IMR-90 (cell line): ENCODE data around the gene TBX4. TPM values are rescaled to one million over a fixed set of nuclear protein-coding genes. Genes with fewer than 3 reads are reported as not detected.

Experiments used
- ATAC-seq: fragments of 200-7000 bp; cut with Tn5 transposase; 2 replicates; pipeline ENCODE4 v1.9.1; 2020; ENCODE audit warnings: low read depth, mild to moderate bottlenecking, moderate library complexity
- BruUV-seq: library from RNA; stranded (reverse); fragments of 400-500 nt; replicated peaks from 2 replicates; lab custom pipeline; 2021; lab: Mats Ljungman, UMichigan
- CTCF ChIA-PET: fragments of 300-600 bp; formaldehyde crosslinking; extraction: SDS; loops from one replicate; lab custom pipeline; 2021; ENCODE audit warnings: antibody characterized with exemption; lab: Yijun Ruan, JAX
- POLR2A ChIA-PET: fragments of 300-600 bp; sonication (Branson Sonifier 250); formaldehyde crosslinking; loops from one replicate; lab custom pipeline; 2022; ENCODE audit warnings: antibody characterized with exemption; ENCODE audit not compliant: unreplicated experiment; lab: Charles Lee
- DNase-seq: peaks from one replicate; pipeline ENCODE4 v3.0.0; 2013
- H2AFZ ChIP-seq: replicated peaks from 2 replicates; pipeline ENCODE3; 2013; ENCODE audit warnings: low read length, mild to moderate bottlenecking; ENCODE audit not compliant: poor library complexity
- H2AK5ac ChIP-seq: 2 replicates; pipeline ENCODE4 v1.6.1; 2013; ENCODE audit warnings: low read depth, low read length, inconsistent platforms
- H2AK9ac ChIP-seq: replicated peaks from 2 replicates; pipeline ENCODE3; 2013; ENCODE audit warnings: mild to moderate bottlenecking, low read depth, low read length, moderate library complexity; ENCODE audit not compliant: poor library complexity
- H2BK120ac ChIP-seq: 2 replicates; pipeline ENCODE4 v1.6.1; 2013; ENCODE audit warnings: low read depth, low read length, inconsistent platforms
- H2BK15ac ChIP-seq: 3 replicates; pipeline ENCODE4 v1.6.1; 2013; ENCODE audit warnings: low read depth, low read length, inconsistent platforms
- H2BK20ac ChIP-seq: 2 replicates; pipeline ENCODE4 v1.6.1; 2013; ENCODE audit warnings: low read depth, mild to moderate bottlenecking, inconsistent platforms, low read length, moderate library complexity
- H2BK5ac ChIP-seq: 2 replicates; pipeline ENCODE4 v1.6.1; 2013; ENCODE audit warnings: mild to moderate bottlenecking, low read depth, low read length, inconsistent platforms; ENCODE audit not compliant: poor library complexity, severe bottlenecking
- H3K14ac ChIP-seq: replicated peaks from 2 replicates; pipeline ENCODE4 v1.6.1; 2013; ENCODE audit warnings: low read depth, low read length, inconsistent platforms
- H3K18ac ChIP-seq: 2 replicates; pipeline ENCODE4 v1.6.1; 2013; ENCODE audit warnings: low read depth, low read length, control low read depth
- H3K23ac ChIP-seq: 2 replicates; pipeline ENCODE4 v1.6.1; 2013; ENCODE audit warnings: low read depth, low read length, inconsistent platforms
- H3K27ac ChIP-seq: 2 replicates; pipeline ENCODE4 v1.5.1; 2013; ENCODE audit warnings: mild to moderate bottlenecking, control low read depth, low read length; ENCODE audit not compliant: insufficient read depth
- H3K27me3 ChIP-seq: 2 replicates; pipeline ENCODE4 v1.6.1; 2013; ENCODE audit warnings: low read length; ENCODE audit not compliant: control insufficient read depth, insufficient read depth
- H3K36me3 ChIP-seq: 2 replicates; pipeline ENCODE4 v1.6.1; 2013; ENCODE audit warnings: low read length, mixed read lengths; ENCODE audit not compliant: control insufficient read depth, insufficient read depth
- H3K4ac ChIP-seq: 2 replicates; pipeline ENCODE4 v1.6.1; 2013; ENCODE audit warnings: low read depth, low read length, inconsistent platforms
- H3K4me1 ChIP-seq: 2 replicates; pipeline ENCODE4 v1.6.1; 2013; ENCODE audit warnings: low read length, mixed read lengths; ENCODE audit not compliant: control insufficient read depth, insufficient read depth
- H3K4me2 ChIP-seq: 2 replicates; pipeline ENCODE4 v1.6.1; 2013; ENCODE audit warnings: low read depth, mild to moderate bottlenecking, control low read depth, low read length, moderate library complexity
- H3K4me3 ChIP-seq: 2 replicates; pipeline ENCODE4 v1.5.1; 2013; ENCODE audit warnings: low read depth, mild to moderate bottlenecking, control low read depth, low read length, moderate library complexity; ENCODE audit not compliant: insufficient read depth
- H3K56ac ChIP-seq: 2 replicates; pipeline ENCODE4 v1.6.1; 2013; ENCODE audit warnings: low read length, inconsistent platforms; ENCODE audit not compliant: insufficient read depth; ENCODE audit errors: extremely low read depth
- H3K79me1 ChIP-seq, 2 experiments: 2 replicates each; pipeline ENCODE4 v1.6.1; 2013; ENCODE audit warnings: low read length in 2 of 2, inconsistent platforms in 1 of 2, low read depth in 1 of 2
- H3K9ac ChIP-seq: 2 replicates; pipeline ENCODE4 v1.6.1; 2013; ENCODE audit warnings: low read depth, low read length, control low read depth
- H3K9me1 ChIP-seq: 2 replicates; pipeline ENCODE4 v1.6.1; 2013; ENCODE audit warnings: low read length, inconsistent platforms; ENCODE audit not compliant: insufficient read depth
- H3K9me3 ChIP-seq: 2 replicates; pipeline ENCODE4 v1.6.1; 2013; ENCODE audit warnings: low read length; ENCODE audit not compliant: control insufficient read depth, insufficient read depth
- H4K20me1 ChIP-seq: 2 replicates; pipeline ENCODE4 v1.6.1; 2013; ENCODE audit warnings: low read length, inconsistent platforms; ENCODE audit not compliant: insufficient read depth
- H4K5ac ChIP-seq: 2 replicates; pipeline ENCODE4 v1.6.1; 2013; ENCODE audit warnings: mild to moderate bottlenecking, low read depth, low read length, control low read depth
- H4K8ac ChIP-seq, 2 experiments: 2 replicates each; pipeline ENCODE4 v1.6.1; 2013; ENCODE audit warnings: low read depth in 2 of 2, low read length in 2 of 2, control low read depth in 1 of 2, inconsistent platforms in 1 of 2
- H4K91ac ChIP-seq: 2 replicates; pipeline ENCODE4 v1.6.1; 2013; ENCODE audit warnings: low read depth, low read length, inconsistent platforms; ENCODE audit not compliant: insufficient read depth
- NFE2L2 ChIP-seq: fragments of 150-350 bp; IDR thresholded peaks from 2 replicates; pipeline ENCODE4 v1.6.1; 2016; ENCODE audit warnings: low read depth, mild to moderate bottlenecking, low read length
- RAD21 ChIP-seq: IDR thresholded peaks from 2 replicates; pipeline ENCODE4 v1.6.1; 2012; ENCODE audit warnings: low read length, improper control_type of control experiment
- WGBS, 2 experiments: methylation state at CpG; one replicate each; pipeline versions ENCODE4 v1.1.5 to v1.1.7; 2013; ENCODE audit warnings: missing lambda C conversion rate in 2 of 2; ENCODE audit not compliant: insufficient read length in 1 of 2; ENCODE audit errors: extremely low coverage in 2 of 2; 5-methylcytosine and 5-hydroxymethylcytosine counted together
- dilution Hi-C: fragments of 300-500 bp; cut with HindIII; formaldehyde crosslinking; loops from one replicate; pipeline ENCODE4 v1.14.3; 2018; ENCODE audit warnings: low sequenced_read_pairs; ENCODE audit not compliant: unreplicated experiment
- in situ Hi-C: fragments of 300-500 bp; cut with MboI; formaldehyde crosslinking; loops from 3 replicates; pipeline ENCODE4 v1.14.3; 2019; ENCODE audit warnings: low sequenced_read_pairs, inconsistent platforms, mixed read lengths
- intact Hi-C: fragments of 100-400 bp; cut with micrococcal nuclease; formaldehyde crosslinking; loops from 2 replicates; pipeline ENCODE4 v1.10.0; 2022
- polyA plus RNA-seq, 3 experiments: library from polyadenylated mRNA; depleted of rRNA; stranded (reverse); fragments of >200 nt; gene quantifications; 2 replicates each; pipeline ENCODE4 v1.2.3, GENCODE V29; 2012; ENCODE audit warnings: low replicate concordance in 1 of 3
- total RNA-seq: library from RNA; depleted of rRNA; stranded (reverse); fragments of >200 nt; gene quantifications from 2 replicates; pipeline ENCODE4 v1.2.3, GENCODE V29; 2012

Gene TBX4
- total and polyA plus RNA-seq, 2 of the 4 experiments (the other 2 are of a cell fraction), result 0.05 TPM; not detected in 1

GRCh38 chr17:61443475-61443882 is 8.7 kb upstream of the TBX4 start:
- CTCF ChIA-PET, result no interaction called here
- H2BK15ac ChIP-seq, result no peak overlapping the region
- H4K20me1 ChIP-seq, result no peaks in the 10 kb centered on the region
- H4K91ac ChIP-seq, result no peak overlapping the region
- POLR2A ChIA-PET, result no interaction called here
- no peak overlapping the region for H2BK120ac ChIP-seq
- peaks cover 24% of the 10 kb centered on the region for H3K27me3 ChIP-seq
- H3K4me1 ChIP-seq, result peaks cover 4% of the 10 kb centered on the region; the same call in 1 of the 2 replicates
- DNase-seq (no peak), ATAC-seq (no peak)
- H3K9ac ChIP-seq, result no peak overlapping the region
- H2AK5ac ChIP-seq, result no peak overlapping the region
- TF ChIP-seq NFE2L2 (no peak), RAD21 (no peak)
- H3K36me3 ChIP-seq, result no peaks in the 10 kb centered on the region
- H3K79me1 ChIP-seq, result no peaks in the 10 kb centered on the region
- dilution Hi-C loops (no loop called here), in situ Hi-C loops (no loop called here), intact Hi-C loops (no loop called here)
- H3K27ac ChIP-seq, result no peak overlapping the region
- 0 out of 2 replicates have a peak, but pooled peaks cover 3% of the 10 kb centered on the region for H3K9me1 ChIP-seq
- H3K56ac ChIP-seq, result no peak overlapping the region
- H4K5ac ChIP-seq, result no peak overlapping the region
- peaks cover 4% of the 10 kb centered on the region; the same call in 1 of the 2 replicates for H3K9me3 ChIP-seq
- H3K23ac ChIP-seq, result no peak overlapping the region
- BruUV-seq, result no TSS peak
- WGBS, 2 experiments, result 83% methylated on average over 4 of the region's 18 CpGs; no CpG with 5 or more reads in 1 of the 2 experiments
- no peak overlapping the region for H3K4me3 ChIP-seq
- H2BK20ac ChIP-seq, result no peak overlapping the region
- H3K4me2 ChIP-seq, result no peak overlapping the region
- H2AFZ ChIP-seq, result no peak overlapping the region
- no peak overlapping the region for H3K4ac ChIP-seq
- no peak overlapping the region for H2AK9ac ChIP-seq
- H3K18ac ChIP-seq, result no peak overlapping the region
- H3K14ac ChIP-seq, result no peak overlapping the region
- no peak overlapping the region for H4K8ac ChIP-seq
- H2BK5ac ChIP-seq, result no peak overlapping the region
